Testis (tissue), 2 donors: ENCODE data around the gene NBEA.

ENCODE experiments used
- CTCF ChIP-seq, 3 experiments: fragments of 450-650 bp in 2 of 3; fragments of 200-600 bp in 1 of 3; sonication (generic) in 1 of 3; IDR thresholded peaks; one replicate each; pipeline ENCODE4 v1.5.1; 2016 to 2019; ENCODE audit warnings: antibody characterized with exemption in 3 of 3, mild to moderate bottlenecking in 2 of 3, moderate library complexity in 1 of 3
- POLR2A ChIP-seq: fragments of 450-650 bp; IDR thresholded peaks from one replicate; pipeline ENCODE4 v1.6.1; 2017; ENCODE audit warnings: antibody characterized with exemption, mild to moderate bottlenecking, moderate library complexity

- TF ChIP-seq CTCF (IDR thresholded peaks at IDR 0.05) (peak; percentile 64 to 95 (median 73)), POLR2A (no peak)
Observed at GRCh38 chr13:35720690-35721554, 778.9 kb downstream of the NBEA start.
